A673 (cell line): Measurements from ENCODE around the gene MOB3A. TPM values are rescaled to one million over a fixed set of nuclear protein-coding genes. Genes with fewer than 3 reads are reported as not detected.

ENCODE experiments used
- BruUV-seq: library from RNA; stranded (reverse); fragments of 400-500 nt; replicated peaks from 2 replicates; lab custom pipeline; 2021; lab: Mats Ljungman, UMichigan
- CTCF ChIA-PET: fragments of 300-600 bp; sonication (Branson Sonifier 250); formaldehyde crosslinking; loops from one replicate; lab custom pipeline; 2022; ENCODE audit warnings: antibody characterized with exemption; lab: Charles Lee
- POLR2A ChIA-PET: fragments of 300-600 bp; sonication (Branson Sonifier 250); formaldehyde crosslinking; loops from one replicate; lab custom pipeline; 2022; ENCODE audit warnings: antibody characterized with exemption; ENCODE audit not compliant: low non-redundant PET; lab: Charles Lee
- DNase-seq: peaks from one replicate; pipeline ENCODE4 v3.0.0-alpha.2; 2015; ENCODE audit warnings: low spot score
- H3K27ac ChIP-seq: fragments of 200-600 bp; sonication (generic); 2 replicates; pipeline ENCODE4 v1.5.1; 2016; ENCODE audit warnings: mixed run types, low read depth, mild to moderate bottlenecking, mixed read lengths, antibody characterized with exemption, low read length; ENCODE audit not compliant: poor library complexity, severe bottlenecking
- H3K27me3 ChIP-seq: fragments of 200-600 bp; sonication (generic); replicated peaks from 2 replicates; pipeline ENCODE4 v1.6.1; 2017; ENCODE audit warnings: mixed run types, low read depth, mild to moderate bottlenecking, mixed read lengths, antibody characterized with exemption, low read length; ENCODE audit not compliant: insufficient read depth, poor library complexity
- H3K36me3 ChIP-seq: fragments of 200-600 bp; sonication (generic); 2 replicates; pipeline ENCODE4 v1.6.1; 2016; ENCODE audit warnings: mixed run types, mild to moderate bottlenecking, mixed read lengths, antibody characterized with exemption, low read length; ENCODE audit not compliant: insufficient read depth, poor library complexity, severe bottlenecking
- H3K4me1 ChIP-seq: fragments of 200-600 bp; sonication (generic); 2 replicates; pipeline ENCODE4 v1.6.1; 2017; ENCODE audit warnings: mixed run types, mild to moderate bottlenecking, mixed read lengths, antibody characterized with exemption, low read length; ENCODE audit not compliant: insufficient read depth, poor library complexity, severe bottlenecking
- H3K4me3 ChIP-seq: fragments of 200-600 bp; sonication (generic); 2 replicates; pipeline ENCODE4 v1.5.1; 2016; ENCODE audit warnings: low read depth, mixed run types, mild to moderate bottlenecking, mixed read lengths, low read length; ENCODE audit not compliant: poor library complexity, severe bottlenecking
- H3K9me3 ChIP-seq: fragments of 200-600 bp; sonication (generic); 2 replicates; pipeline ENCODE4 v1.6.1; 2016; ENCODE audit warnings: mixed run types, low read depth, mild to moderate bottlenecking, mixed read lengths, antibody characterized with exemption, low read length; ENCODE audit not compliant: poor library complexity, severe bottlenecking
- EZH2 ChIP-seq: fragments of 200-600 bp; sonication (generic); IDR thresholded peaks from 2 replicates; pipeline ENCODE4 v1.6.1; 2017; ENCODE audit warnings: borderline replicate concordance, low read depth, mild to moderate bottlenecking, mixed read lengths, antibody characterized with exemption, low read length; ENCODE audit not compliant: poor library complexity, severe bottlenecking
- intact Hi-C: fragments of 100-400 bp; cut with micrococcal nuclease; formaldehyde crosslinking; loops from one replicate; pipeline ENCODE4 v1.10.0; 2022; ENCODE audit not compliant: unreplicated experiment
- total RNA-seq: library from RNA; stranded (reverse); gene quantifications from 2 replicates; pipeline ENCODE4 v1.2.3, GENCODE V29; 2021
- TF ChIP-seq, protein P1 (sequence below): fragments of 300-800, 200-600 bp; sonication (generic); conservative IDR thresholded peaks from 2 replicates; pipeline ENCODE4 v1.5.1; 2017; ENCODE audit warnings: low read depth, mild to moderate bottlenecking, antibody characterized with exemption, low read length, moderate library complexity, mixed read lengths

The MOB3A gene
- total RNA-seq, 1 experiment from 2014 or later: 40.7 TPM

DNA sequence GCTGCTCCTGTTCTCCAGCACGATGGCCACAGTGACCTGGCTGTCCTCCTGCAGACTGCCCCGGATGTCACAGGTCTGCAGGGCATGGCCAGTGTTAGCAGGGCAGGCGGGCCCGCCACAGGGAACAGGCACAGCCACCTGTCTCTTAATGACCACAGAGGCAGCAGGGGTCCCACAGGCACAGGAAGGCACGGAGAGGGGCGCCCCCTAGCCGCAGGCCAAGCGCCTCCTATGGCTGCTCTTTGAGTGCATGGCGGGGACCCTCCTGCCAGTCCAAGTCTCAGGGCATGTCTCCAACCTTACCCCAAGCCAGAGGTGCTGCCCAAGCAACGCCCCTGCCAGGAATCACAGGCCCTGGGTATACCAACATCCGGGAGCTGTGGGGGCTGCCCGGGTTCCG lies 14.7 kb upstream of the MOB3A start:
- no peak overlapping the region for H3K27ac ChIP-seq
- H3K4me1 ChIP-seq: no peaks in the 10 kb centered on the region
- H3K9me3 ChIP-seq: peaks cover under 1% of the 10 kb centered on the region
- POLR2A ChIA-PET: interaction anchor here (0.6 kb wide), 1 partner anchor 8 kb away, joined by 3 read pairs; no protein-coding TSS in a partner anchor
- peaks cover 90% of the 10 kb centered on the region for H3K36me3 ChIP-seq
- BruUV-seq: no TSS peak
- intact Hi-C loops: no loop called here
- TF ChIP-seq, protein P1, sequence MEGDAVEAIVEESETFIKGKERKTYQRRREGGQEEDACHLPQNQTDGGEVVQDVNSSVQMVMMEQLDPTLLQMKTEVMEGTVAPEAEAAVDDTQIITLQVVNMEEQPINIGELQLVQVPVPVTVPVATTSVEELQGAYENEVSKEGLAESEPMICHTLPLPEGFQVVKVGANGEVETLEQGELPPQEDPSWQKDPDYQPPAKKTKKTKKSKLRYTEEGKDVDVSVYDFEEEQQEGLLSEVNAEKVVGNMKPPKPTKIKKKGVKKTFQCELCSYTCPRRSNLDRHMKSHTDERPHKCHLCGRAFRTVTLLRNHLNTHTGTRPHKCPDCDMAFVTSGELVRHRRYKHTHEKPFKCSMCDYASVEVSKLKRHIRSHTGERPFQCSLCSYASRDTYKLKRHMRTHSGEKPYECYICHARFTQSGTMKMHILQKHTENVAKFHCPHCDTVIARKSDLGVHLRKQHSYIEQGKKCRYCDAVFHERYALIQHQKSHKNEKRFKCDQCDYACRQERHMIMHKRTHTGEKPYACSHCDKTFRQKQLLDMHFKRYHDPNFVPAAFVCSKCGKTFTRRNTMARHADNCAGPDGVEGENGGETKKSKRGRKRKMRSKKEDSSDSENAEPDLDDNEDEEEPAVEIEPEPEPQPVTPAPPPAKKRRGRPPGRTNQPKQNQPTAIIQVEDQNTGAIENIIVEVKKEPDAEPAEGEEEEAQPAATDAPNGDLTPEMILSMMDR: 0 out of 2 replicates have a peak, but pooled peaks have one; percentile 22
- no peak for TF ChIP-seq EZH2
- CTCF ChIA-PET: no interaction called here
- no peaks in the 10 kb centered on the region for H3K27me3 ChIP-seq
- no peak for DNase-seq
- H3K4me3 ChIP-seq: no peak overlapping the region

DNA sequence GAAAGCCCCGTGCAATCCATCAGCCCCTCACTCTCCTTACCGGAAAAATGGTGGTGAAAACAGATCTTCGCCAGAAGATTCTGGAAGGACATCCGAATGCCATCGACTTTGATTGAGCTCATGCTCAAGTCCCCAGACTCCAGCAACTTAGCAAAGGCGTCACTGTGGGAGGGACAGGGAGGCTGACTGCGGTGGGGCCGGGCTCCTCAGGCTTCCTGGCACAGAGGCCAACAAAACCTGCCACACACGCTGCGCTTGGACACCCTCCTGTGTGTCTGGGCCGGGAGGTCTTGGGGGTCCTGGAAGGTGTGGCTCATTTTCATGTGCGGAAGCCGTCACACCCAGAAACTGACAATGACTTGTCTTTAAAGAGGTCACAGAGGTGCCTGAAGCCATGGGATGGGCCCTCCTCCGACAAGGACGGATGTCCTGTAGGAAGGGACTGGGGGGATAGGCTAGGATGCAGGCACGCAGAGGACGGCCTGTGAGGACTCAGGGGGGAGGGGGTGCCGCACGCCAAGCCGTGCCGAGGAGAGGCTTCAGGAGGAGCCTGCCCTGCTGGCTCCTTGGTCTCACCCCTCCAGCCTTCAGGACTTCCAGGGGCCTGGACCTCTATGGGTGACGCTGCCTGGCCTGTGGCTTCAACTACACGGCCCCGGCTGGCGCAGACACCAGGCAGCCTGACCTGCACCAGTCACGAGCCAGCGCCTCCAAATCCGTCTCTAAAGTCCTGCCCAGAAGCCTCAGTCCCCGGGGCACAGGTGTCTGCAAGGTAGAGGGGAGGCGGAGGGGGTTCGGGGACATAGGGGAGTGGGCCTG lies 13.1 kb upstream of the MOB3A start:
- intact Hi-C loops: no loop called here

DNA sequence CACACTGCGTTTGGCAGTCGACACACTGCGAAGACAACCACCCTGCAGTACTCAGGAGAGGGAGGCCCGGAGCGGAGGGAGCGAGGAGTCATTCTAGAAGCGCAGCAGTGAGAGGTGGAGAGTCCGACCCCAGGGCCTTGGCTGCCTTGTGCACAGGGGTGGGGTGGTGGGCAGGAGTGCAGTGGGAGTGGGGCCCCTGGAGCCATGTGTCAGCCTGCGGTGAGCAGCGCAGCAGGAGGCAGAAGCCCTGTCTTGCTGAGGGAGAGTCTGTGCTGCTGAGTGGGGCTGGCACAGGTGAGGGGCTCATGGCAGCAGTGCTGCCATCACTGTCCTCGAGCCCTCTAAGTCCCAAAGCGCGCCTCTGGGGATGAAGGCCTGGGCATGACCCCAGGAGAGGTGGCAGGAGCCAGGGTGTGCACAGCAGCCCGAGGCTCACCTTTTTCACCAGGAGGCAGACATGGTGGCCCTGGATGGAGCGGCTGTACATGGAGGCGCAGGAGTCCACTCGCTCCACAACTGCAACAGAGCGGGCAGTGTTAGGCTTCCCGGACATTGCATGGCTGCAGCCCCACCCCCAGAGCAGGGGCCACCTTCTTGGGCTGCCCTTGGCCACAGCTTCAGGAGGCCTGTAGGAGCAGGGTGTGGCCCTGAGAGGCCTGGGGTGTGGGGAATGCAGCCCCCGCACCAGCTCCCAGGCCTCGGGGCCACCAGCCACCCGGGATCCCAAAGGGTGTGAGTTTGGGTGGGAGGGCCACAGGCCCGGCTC lies 12.3 kb upstream of the MOB3A start:
- ChIA-PET CTCF (no interaction called here), POLR2A (no interaction called here)
- Histone ChIP-seq H3K4me3 (no peak overlapping the region), H3K27ac (no peak overlapping the region), H3K4me1 (no peaks in the 10 kb centered on the region), H3K9me3 (peaks cover 6% of the 10 kb centered on the region), H3K27me3 (no peaks in the 10 kb centered on the region), H3K36me3 (peaks cover 80% of the 10 kb centered on the region)
- TF ChIP-seq EZH2: no peak
- TF ChIP-seq, protein P1: no peak
- intact Hi-C loops: no loop called here
- no TSS peak for BruUV-seq
- no peak for DNase-seq

More for the DNA sequence above, 13.1 kb upstream of the MOB3A start:
- Histone ChIP-seq H3K27me3 (no peaks in the 10 kb centered on the region), H3K27ac (no peak overlapping the region), H3K36me3 (peaks cover 86% of the 10 kb centered on the region), H3K4me3 (no peak overlapping the region), H3K4me1 (no peaks in the 10 kb centered on the region), H3K9me3 (peaks cover 6% of the 10 kb centered on the region)
- no peak for DNase-seq
- no TSS peak for BruUV-seq
- TF ChIP-seq EZH2: no peak
- TF ChIP-seq, protein P1: no peak
- ChIA-PET POLR2A (no interaction called here), CTCF (no interaction called here)
